B cell (primary cell): ENCODE data around the gene MAGI2. TPM values are rescaled to one million over a fixed set of nuclear protein-coding genes. Genes with fewer than 3 reads are reported as not detected.

ENCODE experiments used
- ATAC-seq: fragments of 200-7000 bp; cut with Tn5 transposase; one replicate; pipeline ENCODE4 v1.10.0; 2021; ENCODE audit warnings: low read depth, mild to moderate bottlenecking, moderate number of reproducible peaks, moderate library complexity
- CTCF ChIA-PET: fragments of 350-600 bp; sonication (Branson Sonifier 250); formaldehyde crosslinking; loops from one replicate; lab custom pipeline; 2021; ENCODE audit warnings: antibody characterized with exemption, inconsistent platforms; lab: Charles Lee
- POLR2A ChIA-PET: fragments of 350-600 bp; sonication (Branson Sonifier 250); formaldehyde crosslinking; loops from one replicate; lab custom pipeline; 2021; ENCODE audit warnings: antibody characterized with exemption; lab: Charles Lee
- DNase-seq: peaks from one replicate; pipeline ENCODE4 v3.0.0; 2013
- H2AFZ ChIP-seq: 2 replicates; pipeline ENCODE4 v1.6.1; 2012; ENCODE audit warnings: mild to moderate bottlenecking, low read depth, low read length; ENCODE audit not compliant: insufficient read depth, poor library complexity, severe bottlenecking
- H3K27ac ChIP-seq, 2 donors: 1 replicate in 1 of 2; 2 replicates in 1 of 2; pipeline ENCODE4 v1.5.1; 2012 to 2013; ENCODE audit warnings: low read length in 2 of 2, mild to moderate bottlenecking in 2 of 2, moderate library complexity in 1 of 2
- H3K27me3 ChIP-seq, 4 experiments: fragments of 200-600 bp in 1 of 4; sonication (generic) in 1 of 4; replicated peaks in 1 of 4; 1 replicate in 2 of 4; 2 replicates in 2 of 4; pipeline versions ENCODE4 v1.6.1 to v1.7.0; 2013 to 2016; ENCODE audit warnings: low read length in 3 of 4, mild to moderate bottlenecking in 2 of 4, mixed read lengths in 1 of 4, moderate library complexity in 1 of 4; ENCODE audit not compliant: insufficient read depth in 4 of 4, control insufficient read depth in 3 of 4; ENCODE audit errors: control extremely low read depth in 1 of 4
- H3K36me3 ChIP-seq, 2 experiments: replicated peaks in 1 of 2; 1 replicate in 1 of 2; 2 replicates in 1 of 2; pipeline versions ENCODE4 v1.6.1 to v1.7.1; 2013; ENCODE audit warnings: low read length in 1 of 2; ENCODE audit not compliant: insufficient read depth in 2 of 2, control insufficient read depth in 1 of 2; ENCODE audit errors: control extremely low read depth in 1 of 2, extremely low read depth in 1 of 2
- H3K4me1 ChIP-seq, 2 donors: fragments of 200-600 bp in 1 of 2; sonication (generic) in 1 of 2; 1 replicate in 1 of 2; 2 replicates in 1 of 2; pipeline versions ENCODE4 v1.5.1 to v1.6.1; 2013 to 2017; ENCODE audit warnings: low read length in 2 of 2; ENCODE audit not compliant: control insufficient read depth in 2 of 2, insufficient read depth in 2 of 2
- H3K4me2 ChIP-seq: replicated peaks from 2 replicates; pipeline ENCODE3; 2012; ENCODE audit warnings: mild to moderate bottlenecking, low read depth, low read length; ENCODE audit not compliant: poor library complexity, severe bottlenecking
- H3K4me3 ChIP-seq, 5 experiments: fragments of 200-600 bp in 1 of 5; sonication (generic) in 1 of 5; 1 replicate in 3 of 5; 2 replicates in 2 of 5; pipeline versions ENCODE4 v1.5.1 to v1.7.0; 2011 to 2016; ENCODE audit warnings: low read length in 4 of 5, mild to moderate bottlenecking in 4 of 5, low read depth in 2 of 5, control low read depth in 1 of 5, moderate library complexity in 1 of 5; ENCODE audit not compliant: insufficient read depth in 1 of 5; ENCODE audit errors: control extremely low read depth in 1 of 5, extremely low read depth in 1 of 5
- H3K79me2 ChIP-seq: fragments of 200-600 bp; sonication (generic); one replicate; pipeline ENCODE4 v1.6.0; 2016; ENCODE audit warnings: low read length; ENCODE audit not compliant: control insufficient read depth, insufficient read depth
- H3K9ac ChIP-seq: fragments of 200-600 bp; sonication (generic); 2 replicates; pipeline ENCODE4 v1.6.1; 2017; ENCODE audit warnings: mild to moderate bottlenecking, low read length, moderate library complexity
- H3K9me3 ChIP-seq, 3 donors: one replicate each; pipeline versions ENCODE4 v1.6.1 to v1.7.1; 2013; ENCODE audit warnings: low read length in 2 of 3; ENCODE audit not compliant: control insufficient read depth in 2 of 3, insufficient read depth in 1 of 3; ENCODE audit errors: control extremely low read depth in 1 of 3
- H4K20me1 ChIP-seq: 2 replicates; pipeline ENCODE4 v1.6.0; 2012; ENCODE audit warnings: mild to moderate bottlenecking, low read length; ENCODE audit not compliant: insufficient read depth, control insufficient read depth, poor library complexity, severe bottlenecking
- H3K27ac Mint-ChIP-seq: one replicate; pipeline ENCODE4 v1.8.0; 2021; ENCODE audit warnings: mixed read lengths
- H3K27me3 Mint-ChIP-seq: one replicate; pipeline ENCODE4 v1.8.0; 2021; ENCODE audit warnings: mixed read lengths
- H3K4me1 Mint-ChIP-seq: one replicate; pipeline ENCODE4 v1.8.0; 2021; ENCODE audit warnings: mixed read lengths
- H3K4me3 Mint-ChIP-seq: one replicate; pipeline ENCODE4 v1.8.0; 2021; ENCODE audit warnings: mixed read lengths
- H3K9me3 Mint-ChIP-seq: one replicate; pipeline ENCODE4 v1.8.0; 2022; ENCODE audit warnings: mixed read lengths; ENCODE audit not compliant: insufficient read depth
- EZH2 ChIP-seq: IDR thresholded peaks from 2 replicates; pipeline ENCODE4 v1.6.1; 2012; ENCODE audit warnings: borderline replicate concordance, low read depth, mild to moderate bottlenecking, moderate library complexity, low read length; ENCODE audit not compliant: insufficient read depth, poor library complexity, severe bottlenecking
- WGBS: methylation state at CpG from one replicate; pipeline ENCODE4 v1.1.5; 2013; ENCODE audit warnings: missing lambda C conversion rate; ENCODE audit not compliant: insufficient coverage; 5-methylcytosine and 5-hydroxymethylcytosine counted together
- intact Hi-C: fragments of 100-400 bp; cut with micrococcal nuclease; formaldehyde crosslinking; loops from one replicate; pipeline ENCODE4 v1.10.0; 2022
- polyA plus RNA-seq: library from polyadenylated mRNA; depleted of rRNA; stranded (reverse); fragments of >200 nt; gene quantifications from 2 replicates; pipeline ENCODE4 v1.2.3, GENCODE V29; 2012
- total RNA-seq, 2 donors: library from RNA; stranded (reverse); fragments of 120-200 nt in 1 of 2; gene quantifications; 1 replicate in 1 of 2; 2 replicates in 1 of 2; pipeline versions ENCODE4 v1.2.3 to v1.2.4, GENCODE V29; 2013 to 2022
- TF ChIP-seq, protein P1 (sequence below): fragments of 200-600 bp; IDR thresholded peaks from one replicate; pipeline ENCODE4 v1.8.0; 2022; ENCODE audit warnings: antibody characterized with exemption, mild to moderate bottlenecking

MAGI2 gene
- total and polyA plus RNA-seq, 2 donors (not counting 1 experiment from before 2014, with no cell fraction given), result 0.16 to 0.64 TPM

DNA sequence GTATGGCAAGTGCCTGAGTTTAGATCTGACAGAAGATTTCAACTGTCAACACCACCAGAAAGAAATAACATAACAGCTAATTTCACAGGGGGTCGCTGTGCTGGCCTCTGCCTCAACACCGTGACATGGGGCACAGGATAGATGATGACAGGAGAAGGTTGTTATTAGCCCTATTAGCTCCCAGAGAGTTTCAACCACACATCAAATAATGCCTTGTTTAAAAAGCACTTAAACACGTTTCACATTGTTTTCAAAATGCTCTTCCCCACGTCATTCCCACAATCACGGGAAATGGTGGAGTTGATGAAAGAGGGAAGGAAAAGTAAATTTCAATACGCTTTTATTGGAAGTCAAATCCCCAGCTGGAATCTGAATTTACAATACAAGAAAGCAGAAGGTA lies 184.7 kb downstream of the MAGI2 start:
- TF ChIP-seq EZH2, result no peak
- TF ChIP-seq, protein P1, sequence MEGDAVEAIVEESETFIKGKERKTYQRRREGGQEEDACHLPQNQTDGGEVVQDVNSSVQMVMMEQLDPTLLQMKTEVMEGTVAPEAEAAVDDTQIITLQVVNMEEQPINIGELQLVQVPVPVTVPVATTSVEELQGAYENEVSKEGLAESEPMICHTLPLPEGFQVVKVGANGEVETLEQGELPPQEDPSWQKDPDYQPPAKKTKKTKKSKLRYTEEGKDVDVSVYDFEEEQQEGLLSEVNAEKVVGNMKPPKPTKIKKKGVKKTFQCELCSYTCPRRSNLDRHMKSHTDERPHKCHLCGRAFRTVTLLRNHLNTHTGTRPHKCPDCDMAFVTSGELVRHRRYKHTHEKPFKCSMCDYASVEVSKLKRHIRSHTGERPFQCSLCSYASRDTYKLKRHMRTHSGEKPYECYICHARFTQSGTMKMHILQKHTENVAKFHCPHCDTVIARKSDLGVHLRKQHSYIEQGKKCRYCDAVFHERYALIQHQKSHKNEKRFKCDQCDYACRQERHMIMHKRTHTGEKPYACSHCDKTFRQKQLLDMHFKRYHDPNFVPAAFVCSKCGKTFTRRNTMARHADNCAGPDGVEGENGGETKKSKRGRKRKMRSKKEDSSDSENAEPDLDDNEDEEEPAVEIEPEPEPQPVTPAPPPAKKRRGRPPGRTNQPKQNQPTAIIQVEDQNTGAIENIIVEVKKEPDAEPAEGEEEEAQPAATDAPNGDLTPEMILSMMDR, result no peak
- Histone ChIP-seq H2AFZ (no peak overlapping the region), H3K27me3 (no peaks in the 10 kb centered on the region), H3K9ac (no peak overlapping the region), H3K4me2 (no peak overlapping the region), H3K4me3 (no peak overlapping the region), H3K9me3 (no peaks in the 10 kb centered on the region), H3K27ac (no peak overlapping the region), H4K20me1 (no peaks in the 10 kb centered on the region), H3K36me3 (no peaks in the 10 kb centered on the region), H3K79me2 (no peaks in the 10 kb centered on the region), H3K4me1 (no peaks in the 10 kb centered on the region)
- H3K9me3 Mint-ChIP-seq, result no peaks in the 10 kb centered on the region
- intact Hi-C loops, result no loop called here
- H3K27ac Mint-ChIP-seq, result no peak overlapping the region
- ATAC-seq (no peak), DNase-seq (no peak)
- H3K4me1 Mint-ChIP-seq, result no peaks in the 10 kb centered on the region
- H3K27me3 Mint-ChIP-seq, result no peaks in the 10 kb centered on the region
- ChIA-PET CTCF (no interaction called here), POLR2A (no interaction called here)
- WGBS, result 100% methylated on average over 1 of the region's 6 CpGs
- H3K4me3 Mint-ChIP-seq, result no peak overlapping the region

DNA sequence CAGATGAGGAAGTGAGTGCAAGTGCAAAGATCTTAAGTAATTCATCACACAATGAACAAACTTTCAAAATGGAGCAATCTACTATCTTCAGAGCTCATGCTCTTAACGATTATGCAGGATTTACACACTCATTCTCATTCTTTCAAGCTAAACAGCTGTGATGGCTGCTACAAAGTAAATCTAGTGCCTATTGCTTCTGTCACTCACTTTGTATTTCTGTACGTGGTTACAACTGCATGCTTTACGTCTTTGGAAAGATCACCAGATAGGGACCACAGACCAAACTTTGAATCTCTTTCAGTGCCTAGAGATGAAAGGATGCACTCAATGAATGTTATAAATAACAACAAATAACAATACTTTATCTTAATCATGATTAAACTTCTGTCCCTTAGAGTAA lies 194.6 kb downstream of the MAGI2 start:
- DNase-seq (no peak), ATAC-seq (no peak)
- Histone ChIP-seq H3K27me3 (no peaks in the 10 kb centered on the region), H3K9ac (no peak overlapping the region), H3K79me2 (no peaks in the 10 kb centered on the region), H3K4me1 (no peaks in the 10 kb centered on the region), H3K27ac (no peak overlapping the region), H4K20me1 (no peaks in the 10 kb centered on the region), H3K4me3 (no peak overlapping the region), H3K36me3 (no peaks in the 10 kb centered on the region), H3K4me2 (no peak overlapping the region), H3K9me3 (no peaks in the 10 kb centered on the region), H2AFZ (no peak overlapping the region)
- no peaks in the 10 kb centered on the region for H3K4me1 Mint-ChIP-seq
- no peak overlapping the region for H3K4me3 Mint-ChIP-seq
- WGBS, result 94% methylated on average over 2 of the region's 3 CpGs
- no peak overlapping the region for H3K27ac Mint-ChIP-seq
- CTCF ChIA-PET, result no interaction called here
- no peaks in the 10 kb centered on the region for H3K27me3 Mint-ChIP-seq
- no peak for TF ChIP-seq EZH2
- TF ChIP-seq, protein P1, result no peak
- intact Hi-C loops, result no loop called here
- POLR2A ChIA-PET, result no interaction called here
- no peaks in the 10 kb centered on the region for H3K9me3 Mint-ChIP-seq
